ENCODE results near the gene TTC12.

DNA sequence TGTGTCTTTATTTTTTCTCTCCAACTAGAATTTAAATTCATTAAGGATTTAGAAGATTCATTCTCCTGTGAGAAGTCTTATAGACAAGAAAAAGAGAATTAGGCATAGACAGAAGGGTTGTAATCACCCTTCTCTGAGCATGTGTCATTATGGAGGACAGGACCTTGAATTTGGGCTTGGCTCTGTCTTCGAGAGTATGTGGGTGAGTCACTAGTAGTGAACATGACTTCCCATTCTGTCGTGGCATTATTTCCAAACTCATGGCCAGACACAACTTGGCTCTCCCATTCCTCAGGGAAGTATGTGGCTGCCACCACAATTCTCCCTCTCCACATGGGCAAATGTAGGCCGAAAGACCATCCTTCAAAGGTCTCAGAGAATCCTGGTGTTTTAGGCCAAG is 58.9 kb downstream of the TTC12 start:
- TF ChIP-seq, protein P1, sequence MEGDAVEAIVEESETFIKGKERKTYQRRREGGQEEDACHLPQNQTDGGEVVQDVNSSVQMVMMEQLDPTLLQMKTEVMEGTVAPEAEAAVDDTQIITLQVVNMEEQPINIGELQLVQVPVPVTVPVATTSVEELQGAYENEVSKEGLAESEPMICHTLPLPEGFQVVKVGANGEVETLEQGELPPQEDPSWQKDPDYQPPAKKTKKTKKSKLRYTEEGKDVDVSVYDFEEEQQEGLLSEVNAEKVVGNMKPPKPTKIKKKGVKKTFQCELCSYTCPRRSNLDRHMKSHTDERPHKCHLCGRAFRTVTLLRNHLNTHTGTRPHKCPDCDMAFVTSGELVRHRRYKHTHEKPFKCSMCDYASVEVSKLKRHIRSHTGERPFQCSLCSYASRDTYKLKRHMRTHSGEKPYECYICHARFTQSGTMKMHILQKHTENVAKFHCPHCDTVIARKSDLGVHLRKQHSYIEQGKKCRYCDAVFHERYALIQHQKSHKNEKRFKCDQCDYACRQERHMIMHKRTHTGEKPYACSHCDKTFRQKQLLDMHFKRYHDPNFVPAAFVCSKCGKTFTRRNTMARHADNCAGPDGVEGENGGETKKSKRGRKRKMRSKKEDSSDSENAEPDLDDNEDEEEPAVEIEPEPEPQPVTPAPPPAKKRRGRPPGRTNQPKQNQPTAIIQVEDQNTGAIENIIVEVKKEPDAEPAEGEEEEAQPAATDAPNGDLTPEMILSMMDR (IDR thresholded peaks at IDR 0.05; ENCODE audit: low read length): no peak
- TF ChIP-seq EZH2 (optimal IDR thresholded peaks at IDR 0.05; ENCODE audit: low read depth, low read length): no peak
- no peak for TF ChIP-seq EZH2phosphoT487 (IDR thresholded peaks at IDR 0.05; ENCODE audit: low read length)
